HEK293 (cell line): ENCODE measurements around the gene UBXN1.

ENCODE experiments used
- CTCF ChIA-PET: fragments of 350-600 bp; formaldehyde crosslinking; extraction: SDS; loops from one replicate; lab custom pipeline; 2021; ENCODE audit warnings: antibody characterized with exemption; lab: Yijun Ruan, JAX
- POLR2A ChIA-PET: fragments of 300-600 bp; formaldehyde crosslinking; extraction: SDS; loops from one replicate; lab custom pipeline; 2020; ENCODE audit warnings: antibody characterized with exemption, inconsistent platforms; lab: Yijun Ruan, JAX
- H3K27ac ChIP-seq: fragments of 200-500 bp; sonication (Bioruptor generic); 2 replicates; pipeline ENCODE4 v1.5.1; 2014; ENCODE audit warnings: low read depth, low read length, control low read depth, inconsistent platforms; ENCODE audit errors: extremely low read depth
- H3K36me3 ChIP-seq, 2 experiments: fragments of 200-500 bp in 1 of 2; sonication (Bioruptor generic) in 1 of 2; 1 replicate in 1 of 2; 2 replicates in 1 of 2; pipeline ENCODE4 v1.5.1; 2014 to 2017; ENCODE audit warnings: inconsistent platforms in 2 of 2, low read length in 2 of 2; ENCODE audit not compliant: control insufficient read depth in 2 of 2, insufficient read depth in 1 of 2
- H3K4me1 ChIP-seq: fragments of 200-500 bp; sonication (Bioruptor generic); 2 replicates; pipeline ENCODE4 v1.5.1; 2014; ENCODE audit warnings: mild to moderate bottlenecking, low read length, inconsistent platforms; ENCODE audit not compliant: control insufficient read depth, insufficient read depth
- H3K4me3 ChIP-seq: 2 replicates; pipeline ENCODE4 v1.5.1; 2011; ENCODE audit warnings: low read depth, mild to moderate bottlenecking, control low read depth, low read length, moderate library complexity
- H3K9me3 ChIP-seq: fragments of 200-500 bp; sonication (Bioruptor generic); 2 replicates; pipeline ENCODE4 v1.5.1; 2014; ENCODE audit warnings: low read depth, low read length, inconsistent platforms; ENCODE audit not compliant: control insufficient read depth, insufficient read depth
- HOXC10 ChIP-seq: sonication (generic); formaldehyde crosslinking; IDR thresholded peaks from 2 replicates; pipeline ENCODE4 v1.8.1; 2023; ENCODE audit warnings: mild to moderate bottlenecking, missing genetic modification reagents
- PATZ1 ChIP-seq: fragments of 450-650 bp; formaldehyde crosslinking; IDR thresholded peaks from 2 replicates; pipeline ENCODE4 v1.5.1; 2016; ENCODE audit warnings: missing biosample characterization, missing genetic modification characterization
- PBX3 ChIP-seq: sonication (generic); formaldehyde crosslinking; IDR thresholded peaks from 2 replicates; pipeline ENCODE4 v1.8.1; 2022; ENCODE audit warnings: mild to moderate bottlenecking, moderate library complexity, missing genetic modification reagents
- PRDM10 ChIP-seq: fragments of 450-650 bp; formaldehyde crosslinking; IDR thresholded peaks from 2 replicates; pipeline ENCODE4 v1.5.1; 2016; ENCODE audit warnings: missing biosample characterization, missing genetic modification characterization
- SP2 ChIP-seq: fragments of 450-650 bp; formaldehyde crosslinking; IDR thresholded peaks from 2 replicates; pipeline ENCODE4 v1.5.1; 2016; ENCODE audit warnings: missing biosample characterization, missing genetic modification characterization
- ZBTB11 ChIP-seq: fragments of 450-650 bp; formaldehyde crosslinking; conservative IDR thresholded peaks from 2 replicates; pipeline ENCODE4 v1.5.1; 2016; ENCODE audit warnings: low read depth, missing biosample characterization, missing genetic modification characterization
- ZBTB20 ChIP-seq: fragments of 450-650 bp; formaldehyde crosslinking; IDR thresholded peaks from 2 replicates; pipeline ENCODE4 v1.5.1; 2016; ENCODE audit warnings: missing biosample characterization, missing genetic modification characterization
- ZFP41 ChIP-seq: fragments of 450-650 bp; formaldehyde crosslinking; IDR thresholded peaks from 2 replicates; pipeline ENCODE4 v1.5.1; 2016; ENCODE audit warnings: missing biosample characterization, missing genetic modification characterization, borderline replicate concordance
- ZNF169 ChIP-seq: fragments of 450-650 bp; formaldehyde crosslinking; IDR thresholded peaks from 2 replicates; pipeline ENCODE4 v1.5.1; 2016; ENCODE audit warnings: missing biosample characterization, missing genetic modification characterization
- ZNF23 ChIP-seq: fragments of 450-650 bp; formaldehyde crosslinking; IDR thresholded peaks from 2 replicates; pipeline ENCODE4 v1.5.1; 2016; ENCODE audit warnings: missing biosample characterization, missing genetic modification characterization, borderline replicate concordance
- ZNF280C ChIP-seq: fragments of 450-650 bp; formaldehyde crosslinking; IDR thresholded peaks from 2 replicates; pipeline ENCODE4 v1.5.1; 2016; ENCODE audit warnings: missing biosample characterization, missing genetic modification characterization
- ZNF510 ChIP-seq: fragments of 450-650 bp; formaldehyde crosslinking; IDR thresholded peaks from 2 replicates; pipeline ENCODE4 v1.5.1; 2018; ENCODE audit warnings: mild to moderate bottlenecking, missing genetic modification characterization, missing biosample characterization; ENCODE audit not compliant: insufficient replicate concordance
- ZNF513 ChIP-seq: fragments of 450-650 bp; IDR thresholded peaks from 2 replicates; pipeline ENCODE4 v1.5.1; 2018; ENCODE audit warnings: missing biosample characterization, missing genetic modification characterization
- ZNF558 ChIP-seq: fragments of 450-650 bp; formaldehyde crosslinking; IDR thresholded peaks from 2 replicates; pipeline ENCODE4 v1.5.1; 2016; ENCODE audit warnings: missing biosample characterization, missing genetic modification characterization
- ZNF561 ChIP-seq: fragments of 450-650 bp; IDR thresholded peaks from 2 replicates; pipeline ENCODE4 v1.5.1; 2018; ENCODE audit warnings: missing biosample characterization, missing genetic modification characterization, borderline replicate concordance
- ZNF571 ChIP-seq: fragments of 450-650 bp; formaldehyde crosslinking; IDR thresholded peaks from 2 replicates; pipeline ENCODE4 v1.5.0; 2017; ENCODE audit warnings: missing biosample characterization, missing genetic modification characterization
- ZNF692 ChIP-seq: fragments of 450-650 bp; formaldehyde crosslinking; IDR thresholded peaks from 2 replicates; pipeline ENCODE4 v1.5.1; 2016; ENCODE audit warnings: missing biosample characterization, missing genetic modification characterization
- ZNF776 ChIP-seq: fragments of 450-650 bp; formaldehyde crosslinking; IDR thresholded peaks from 2 replicates; pipeline ENCODE4 v1.5.0; 2017; ENCODE audit warnings: missing biosample characterization, missing genetic modification characterization, borderline replicate concordance
- ZSCAN16 ChIP-seq: fragments of 450-650 bp; formaldehyde crosslinking; IDR thresholded peaks from 2 replicates; pipeline ENCODE4 v1.5.1; 2016; ENCODE audit warnings: missing biosample characterization, missing genetic modification characterization

UBXN1 gene

GRCh38 chr11:62678770-62679696 is at the start of gene UBXN1:
TSS of gene UBXN1 (minus strand) at chr11:62679073. CDS start at chr11:62678923, 150 bp downstream.
- H3K4me1 ChIP-seq, result peaks cover 8% of the 10 kb centered on the region
- POLR2A ChIA-PET, result interaction anchor here (0.5 to 3.5 kb wide), 11 partner anchors 8 to 1663 kb away, joined by 3 to 24 read pairs (median 4); partner anchors contain the start of genes BSCL2, C11orf98, CSKMT and INTS5
- CTCF ChIA-PET, result interaction anchor here (0.6 to 4.5 kb wide), 7 partner anchors 14 to 364 kb away, joined by 3 to 46 read pairs (median 3); partner anchors contain the start of genes C11orf98 and CSKMT
- peaks cover 0 to 33% of the 10 kb centered on the region in 2 experiments; a peak in 2 of 3 replicates for H3K36me3 ChIP-seq
- H3K27ac ChIP-seq, result peak within 1 kb of the TSS; percentile 62
- peak within 1 kb of the TSS; percentile 90 for H3K4me3 ChIP-seq
- H3K9me3 ChIP-seq, result no peaks in the 10 kb centered on the region
- TF ChIP-seq ZBTB20, result peak; percentile 26; the same call in 1 of the 2 replicates
- no peak for TF ChIP-seq ZNF571 (tag by site-specific recombination)
- TF ChIP-seq ZNF510, result no peak
- TF ChIP-seq ZNF169, result no peak
- no peak for TF ChIP-seq ZNF558
- peak; percentile 84 for TF ChIP-seq SP2 (tag by site-specific recombination)
- TF ChIP-seq ZFP41 (tag by site-specific recombination), result no peak
- peak; percentile 56 for TF ChIP-seq PRDM10 (tag by site-specific recombination)
- no peak for TF ChIP-seq HOXC10
- TF ChIP-seq ZNF23 (tag by site-specific recombination), result no peak
- TF ChIP-seq ZNF280C (tag by site-specific recombination), result no peak
- peak; percentile 100 for TF ChIP-seq ZNF776 (tag by site-specific recombination)
- no peak for TF ChIP-seq PBX3 (CRISPR knock-in tag)
- no peak for TF ChIP-seq ZNF513 (tag by site-specific recombination)
- TF ChIP-seq ZBTB11 (tag by site-specific recombination), result peak; percentile 94
- TF ChIP-seq PATZ1 (tag by site-specific recombination), result peak; percentile 42; the same call in 1 of the 2 replicates
- TF ChIP-seq ZNF561 (tag by site-specific recombination), result peak; percentile 66; the same call in 1 of the 2 replicates
- peak; percentile 55; the same call in 1 of the 2 replicates for TF ChIP-seq ZNF692 (tag by site-specific recombination)
- TF ChIP-seq ZSCAN16 (tag by site-specific recombination), result no peak
